GM08714 (cell line): Measurements from ENCODE around the gene THOC1.

ENCODE experiments used
- H3K4me3 ChIP-seq: fragments of 200-500 bp; sonication (Bioruptor generic); 2 replicates; pipeline ENCODE4 v1.5.1; 2014; ENCODE audit warnings: mild to moderate bottlenecking, low read length, inconsistent platforms
- ZNF274 ChIP-seq: IDR thresholded peaks from 2 replicates; pipeline ENCODE4 v1.6.1; 2012; ENCODE audit warnings: mild to moderate bottlenecking, low read depth, low read length

THOC1 gene

DNA sequence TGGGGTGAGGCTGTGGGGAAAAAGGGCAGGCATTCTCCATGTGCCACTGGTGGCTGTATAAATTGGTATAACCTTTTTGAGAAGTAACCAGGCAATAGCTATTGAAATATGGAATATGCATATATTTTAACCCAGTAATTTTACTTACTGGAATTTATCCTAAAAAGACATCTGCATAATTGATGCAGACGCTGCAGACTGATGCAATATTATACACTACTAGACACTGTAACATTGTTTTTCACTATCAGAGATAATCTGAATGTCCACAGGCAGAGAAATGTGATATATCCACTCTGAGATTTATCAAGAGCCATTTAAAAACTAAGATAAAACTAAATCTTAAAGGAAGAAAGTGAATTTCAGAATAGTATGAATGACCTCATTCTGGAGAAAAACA lies 14.7 kb downstream of the THOC1 start:
- TF ChIP-seq ZNF274, result no peak
- H3K4me3 ChIP-seq, result no peak overlapping the region

DNA sequence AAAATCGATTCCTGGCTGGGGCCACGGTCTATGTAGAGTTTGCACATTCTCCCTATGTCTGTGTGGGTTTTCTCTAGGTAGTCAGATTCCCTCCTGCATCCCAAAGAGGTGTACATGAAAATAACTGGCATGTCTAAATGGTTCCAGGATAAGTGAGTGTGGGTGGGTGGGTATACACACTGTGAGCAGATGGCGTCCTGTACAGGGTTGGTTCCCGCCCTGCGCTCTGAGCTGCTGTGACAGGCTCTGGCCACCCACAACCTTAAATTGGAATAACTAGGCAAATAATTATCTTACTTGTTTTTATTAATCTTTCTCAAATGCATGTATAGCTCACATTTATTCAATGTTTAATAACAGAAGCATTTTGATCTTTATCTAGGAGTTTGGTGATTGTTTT lies 16.3 kb downstream of the THOC1 start:
- no peak overlapping the region for H3K4me3 ChIP-seq
- no peak for TF ChIP-seq ZNF274

DNA sequence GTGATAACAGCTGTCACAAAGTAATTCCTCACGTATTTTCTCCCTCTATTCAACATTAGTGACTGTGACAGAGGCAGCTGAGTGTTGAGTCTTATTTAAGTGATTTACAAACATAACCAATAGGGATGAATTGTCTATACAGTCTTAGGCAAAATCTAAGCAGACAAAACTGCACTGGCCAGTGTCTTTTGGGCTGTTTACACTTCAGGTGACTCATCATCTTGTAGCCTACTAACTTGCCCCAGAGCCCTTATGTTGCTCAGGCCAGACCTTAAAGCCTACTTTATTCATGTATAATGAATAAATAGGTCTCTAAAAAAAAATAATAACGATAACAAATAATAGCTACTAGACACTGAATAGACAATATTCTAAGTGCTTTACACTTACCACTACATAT lies 17.2 kb downstream of the THOC1 start:
- no peak for TF ChIP-seq ZNF274

DNA sequence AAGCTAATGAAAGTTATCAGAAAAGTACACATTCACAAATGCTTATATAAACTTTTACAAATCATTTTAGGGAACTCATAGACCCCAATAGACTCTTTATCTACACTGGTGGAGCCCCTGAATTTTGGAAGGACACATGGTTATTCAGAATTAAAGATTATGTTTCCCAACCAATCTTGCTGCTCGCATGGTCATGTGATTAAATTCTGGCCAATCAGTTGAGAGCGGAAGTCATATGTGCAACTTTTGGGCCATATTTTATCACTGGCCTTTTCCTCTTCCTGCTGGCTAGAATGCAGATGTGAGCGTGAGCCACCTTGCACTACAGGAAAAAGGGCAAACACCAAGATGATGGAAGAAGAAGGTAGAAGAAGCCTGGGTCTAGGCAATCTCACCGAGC lies 19.8 kb downstream of the THOC1 start:
- no peak for TF ChIP-seq ZNF274

More for the DNA sequence above, 17.2 kb downstream of the THOC1 start:
- no peak overlapping the region for H3K4me3 ChIP-seq

DNA sequence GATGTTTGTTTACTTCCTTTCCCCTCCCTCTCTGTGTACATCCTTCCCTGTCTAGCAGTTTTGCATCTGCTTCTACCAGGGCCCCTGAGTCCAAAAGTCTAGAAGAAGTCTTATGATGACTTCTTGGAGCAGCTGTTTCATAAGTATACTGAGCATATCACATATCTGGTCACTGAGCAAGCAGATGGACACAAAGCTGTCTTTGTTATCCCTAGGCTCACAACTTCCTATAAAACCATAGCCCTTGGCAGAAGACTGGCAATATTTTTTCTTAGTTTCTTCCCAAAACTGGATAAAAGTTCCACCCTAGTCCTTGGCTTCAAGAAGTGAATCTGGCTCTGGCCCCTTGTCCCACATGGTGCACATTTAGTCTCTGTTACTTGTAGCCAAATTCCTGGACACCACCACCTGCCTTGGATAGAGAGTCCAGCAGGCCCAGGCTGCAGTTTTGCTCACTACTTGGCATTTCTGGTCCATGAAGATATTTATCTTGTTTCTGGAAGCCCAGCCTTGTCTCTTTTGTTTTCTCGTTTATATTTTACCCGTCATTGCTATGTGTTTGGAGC lies 22.5 kb downstream of the THOC1 start:
- no peak overlapping the region for H3K4me3 ChIP-seq
- TF ChIP-seq ZNF274, result no peak

More for the DNA sequence above, 19.8 kb downstream of the THOC1 start:
- no peak overlapping the region for H3K4me3 ChIP-seq

DNA sequence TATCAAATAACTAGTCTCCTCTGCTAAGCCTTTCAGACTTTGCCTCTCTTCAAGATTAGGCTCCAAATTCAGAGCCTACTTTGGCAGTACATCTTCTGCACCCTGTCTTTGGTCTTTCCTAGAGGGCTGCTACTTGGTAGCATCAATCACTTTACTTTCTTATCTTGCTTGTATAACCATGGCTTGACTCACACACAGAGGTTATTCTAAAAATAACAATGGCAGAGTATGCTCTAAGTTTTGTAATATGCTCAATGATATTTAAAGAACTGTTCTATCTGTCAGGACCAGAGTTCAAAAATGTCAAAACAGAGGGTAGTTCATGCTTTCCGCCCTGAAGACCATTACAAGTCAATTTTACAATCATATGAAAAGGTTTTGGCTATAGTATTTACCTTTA lies 27.7 kb downstream of the THOC1 start:
- no peak for TF ChIP-seq ZNF274
- H3K4me3 ChIP-seq, result no peak overlapping the region

DNA sequence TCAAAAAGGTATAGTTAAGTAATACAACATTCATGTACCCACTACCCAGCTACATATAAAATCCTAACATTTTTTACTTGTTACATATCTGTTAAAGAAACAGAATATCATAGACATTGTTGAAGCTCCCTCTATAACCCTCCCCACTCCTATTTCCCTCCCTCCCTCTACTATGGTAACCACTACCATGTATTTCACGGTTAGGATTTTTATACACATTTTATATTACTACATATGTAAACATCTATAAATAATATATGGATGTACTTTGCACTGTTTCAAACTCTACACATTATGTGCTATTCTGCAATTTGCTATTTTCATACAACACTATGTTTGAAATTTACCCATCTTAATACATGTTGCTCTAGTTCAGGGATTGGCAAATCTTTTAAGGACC lies 36.3 kb downstream of the THOC1 start:
- no peak for TF ChIP-seq ZNF274
- H3K4me3 ChIP-seq, result no peak overlapping the region

DNA sequence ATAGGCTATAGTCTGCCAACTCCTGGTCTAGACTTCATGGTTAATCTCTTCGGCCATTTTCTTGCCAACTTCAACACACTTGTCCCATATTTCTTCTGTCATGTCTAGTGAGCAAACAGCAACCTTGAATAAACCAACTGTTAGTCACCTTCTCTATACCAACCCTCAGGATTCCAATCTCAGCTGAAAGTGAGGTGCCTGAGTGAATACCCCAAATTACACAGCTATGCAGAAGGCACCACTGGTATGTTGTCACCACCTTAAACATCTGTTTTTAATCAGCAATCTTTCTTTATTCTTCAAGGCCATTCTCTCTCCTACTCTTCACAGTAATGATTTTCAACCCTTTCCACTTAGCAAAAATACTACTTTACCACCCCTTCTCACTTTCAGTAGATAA lies 39.3 kb downstream of the THOC1 start:
- TF ChIP-seq ZNF274, result no peak
- no peak overlapping the region for H3K4me3 ChIP-seq

DNA sequence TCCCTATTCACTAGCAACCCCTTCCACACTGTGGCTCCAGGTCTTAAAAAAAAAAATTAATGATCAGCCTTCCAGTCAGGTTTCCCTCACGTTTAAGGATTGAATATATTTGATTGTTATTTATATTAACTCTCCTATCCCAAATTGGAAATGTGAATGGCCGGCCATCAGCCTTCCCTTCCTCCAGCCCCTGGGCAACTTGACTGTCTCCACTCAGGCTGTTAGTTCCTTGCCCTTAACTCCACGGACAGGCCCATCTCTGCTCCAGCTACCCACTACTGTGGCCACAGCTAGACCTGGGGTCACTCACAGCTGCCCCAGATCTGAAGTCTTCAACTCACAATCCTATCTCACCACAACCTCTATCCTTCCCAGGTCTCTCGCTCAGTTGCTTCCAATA lies 39.9 kb downstream of the THOC1 start:
- H3K4me3 ChIP-seq, result no peak overlapping the region
- no peak for TF ChIP-seq ZNF274

DNA sequence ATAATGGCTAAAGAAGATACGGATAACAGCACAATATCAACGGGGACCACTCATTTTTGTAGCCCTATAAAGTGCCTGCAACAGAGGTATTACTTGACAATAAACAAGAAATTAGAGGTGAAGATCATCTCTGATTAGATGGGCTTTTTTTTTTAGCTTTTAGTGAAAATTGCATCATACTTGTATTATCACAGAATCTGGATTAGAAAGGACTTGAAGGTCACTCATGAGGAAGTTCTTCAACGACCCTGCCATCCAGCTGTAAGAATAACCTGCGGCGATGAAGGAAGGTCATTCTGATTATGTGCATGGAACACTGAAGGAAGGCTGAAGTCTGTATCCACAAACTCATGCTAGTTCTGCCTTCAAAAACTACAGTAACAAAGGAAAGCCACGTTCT lies 40.5 kb downstream of the THOC1 start:
- no peak overlapping the region for H3K4me3 ChIP-seq
- no peak for TF ChIP-seq ZNF274

DNA sequence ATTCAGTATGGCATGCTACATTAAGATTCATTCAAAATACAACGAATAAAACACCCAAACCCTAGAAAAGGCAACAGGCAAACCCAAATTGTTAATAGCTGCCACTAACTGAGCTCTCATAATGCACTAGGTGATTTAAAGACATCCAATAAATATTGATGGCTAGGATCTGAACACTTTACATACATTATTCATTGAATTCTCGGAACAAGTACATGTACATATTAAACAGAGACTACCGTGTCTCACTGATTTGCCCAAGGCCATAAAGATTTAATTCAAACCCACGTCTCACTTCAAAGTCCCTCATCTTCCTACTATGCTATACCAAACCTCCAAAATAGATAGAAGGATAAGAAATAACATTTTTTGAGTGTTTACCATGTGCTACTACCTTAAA lies 42.1 kb downstream of the THOC1 start:
- TF ChIP-seq ZNF274, result no peak
- no peak overlapping the region for H3K4me3 ChIP-seq

DNA sequence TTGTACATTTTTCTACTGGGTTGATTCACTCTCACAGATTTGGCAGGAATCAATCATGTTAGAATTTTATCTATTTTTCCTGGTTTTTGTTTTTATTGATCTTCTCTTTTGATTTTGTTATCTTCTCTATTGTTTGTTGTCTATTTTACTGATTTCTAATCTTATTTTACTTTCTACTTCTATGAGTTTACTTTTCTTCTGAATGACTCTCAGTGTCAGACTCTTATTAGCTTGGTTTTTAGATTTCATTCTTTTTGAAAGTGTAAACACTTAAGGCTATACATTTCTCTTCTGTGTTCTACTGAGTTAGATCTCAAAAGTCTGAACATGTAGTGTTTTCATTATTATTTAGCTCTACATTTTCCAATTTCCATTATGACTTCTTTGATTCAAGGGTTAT lies 47.1 kb downstream of the THOC1 start:
- H3K4me3 ChIP-seq, result no peak overlapping the region
- no peak for TF ChIP-seq ZNF274

DNA sequence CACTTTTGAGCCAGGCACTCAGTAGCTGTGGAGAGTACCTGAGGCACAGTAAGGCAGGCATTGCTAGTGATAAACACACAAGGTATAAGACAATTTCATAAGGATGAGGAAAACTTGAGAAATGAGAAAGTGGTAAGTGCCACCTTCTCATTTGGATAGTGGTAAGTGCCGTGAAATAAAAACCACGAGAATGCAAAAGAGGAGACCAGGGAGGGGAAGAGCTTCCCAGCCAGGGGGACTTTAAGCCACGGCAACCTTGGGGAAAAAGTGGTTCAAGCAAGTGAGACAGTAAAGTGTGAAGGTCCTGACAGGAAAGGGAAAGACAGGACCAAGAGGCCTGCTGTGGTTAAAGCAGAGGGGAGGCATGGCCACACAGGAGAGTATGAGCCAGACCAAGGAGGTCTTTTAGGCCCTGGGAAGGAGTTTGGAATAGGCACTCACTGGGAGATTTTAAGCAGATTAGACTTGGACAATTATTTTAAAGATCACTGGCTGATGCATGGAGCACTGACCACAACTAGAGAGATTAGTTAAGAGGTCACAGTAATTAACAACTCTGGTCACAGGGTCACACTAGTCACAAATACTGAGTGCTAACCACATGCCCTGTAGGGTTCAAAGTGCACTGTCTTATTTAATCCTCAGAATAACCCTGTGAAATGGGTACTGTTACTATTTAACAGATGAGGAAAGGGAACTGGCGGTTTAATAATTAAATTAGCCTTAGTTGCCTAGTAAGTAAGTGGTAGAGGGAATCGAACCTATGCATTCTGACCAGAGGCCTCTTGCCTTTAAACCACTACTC lies 50.1 kb downstream of the THOC1 start:
- TF ChIP-seq ZNF274, result no peak

DNA sequence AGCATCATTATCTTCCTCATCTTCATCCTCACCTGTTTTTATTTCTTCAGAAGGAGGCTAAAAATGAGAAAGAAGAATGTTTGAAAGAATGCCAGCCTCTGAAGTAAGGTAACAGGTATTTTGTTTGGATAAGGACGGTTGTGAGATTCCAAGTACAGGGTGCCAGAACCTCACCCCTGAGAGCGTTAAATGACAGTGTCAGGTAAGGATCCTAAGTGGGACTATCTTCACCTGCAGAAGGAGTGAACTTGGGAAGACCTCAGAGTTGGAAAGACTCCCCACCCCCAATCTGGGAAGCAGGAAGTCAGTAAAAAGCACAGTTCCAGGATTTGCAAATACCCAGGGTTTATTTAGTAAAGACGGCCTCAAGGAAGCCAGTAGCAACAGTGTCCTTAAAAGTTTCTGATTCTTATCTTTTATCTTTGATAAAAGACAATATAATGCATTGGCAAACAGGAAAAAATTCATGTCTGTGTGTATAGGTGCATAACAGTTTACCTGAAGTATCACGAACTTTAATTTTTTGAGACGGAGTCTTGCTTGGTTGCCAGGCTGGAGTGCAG lies 52.3 kb downstream of the THOC1 start:
- no peak for TF ChIP-seq ZNF274
- H3K4me3 ChIP-seq, result no peak overlapping the region

More for the DNA sequence above, 50.1 kb downstream of the THOC1 start:
- H3K4me3 ChIP-seq, result no peak overlapping the region

DNA sequence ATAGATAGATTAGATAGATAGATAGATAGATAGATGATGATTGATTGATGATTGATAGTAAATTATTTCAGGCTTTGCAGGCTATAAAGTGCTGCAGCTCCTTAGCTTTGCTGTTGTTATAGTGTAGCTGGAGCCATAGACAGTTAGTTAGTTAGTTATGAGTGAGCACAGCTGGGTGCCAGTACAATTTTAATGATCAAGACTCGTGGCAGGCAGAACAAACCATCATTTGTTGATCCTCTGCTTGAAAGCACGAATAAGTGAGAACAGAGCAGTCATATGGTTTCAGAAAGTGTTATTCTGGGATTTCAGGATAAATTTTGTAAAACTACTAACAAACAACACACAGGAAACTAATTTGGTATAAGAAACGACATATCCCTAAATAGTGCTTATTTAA lies 53.9 kb downstream of the THOC1 start:
- no peak overlapping the region for H3K4me3 ChIP-seq
- no peak for TF ChIP-seq ZNF274
